K562 (cell line): ENCODE measurements around the gene PPIF. TPM values are rescaled to one million over a fixed set of nuclear protein-coding genes. Genes with fewer than 3 reads are reported as not detected.

ENCODE experiments used
- CC2D1A ChIP-seq: fragments of 450-650 bp; IDR thresholded peaks from 2 replicates; pipeline ENCODE4 v1.6.1; 2017; ENCODE audit warnings: mild to moderate bottlenecking
- FOSL1 ChIP-seq: fragments of 200-800 bp; sonication (Bioruptor generic); conservative IDR thresholded peaks from 2 replicates; pipeline ENCODE4 v1.6.1; 2016; ENCODE audit warnings: missing genetic modification characterization, missing compliant biosample characterization
- FOXK1 ChIP-seq: sonication (generic); formaldehyde crosslinking; IDR thresholded peaks from 2 replicates; pipeline ENCODE4 v1.8.0; 2022; ENCODE audit warnings: missing genetic modification reagents, mild to moderate bottlenecking, borderline replicate concordance
- HMBOX1 ChIP-seq: sonication (generic); IDR thresholded peaks from 2 replicates; pipeline ENCODE4 v1.6.1; 2016
- NR1H2 ChIP-seq: sonication (generic); formaldehyde crosslinking; IDR thresholded peaks from 2 replicates; pipeline ENCODE4 v1.4.0; 2020; ENCODE audit warnings: mild to moderate bottlenecking, missing genetic modification reagents
- NR2C2 ChIP-seq, 2 experiments: fragments of 200-800 bp in 1 of 2; sonication (Bioruptor generic) in 1 of 2; sonication (generic) in 1 of 2; formaldehyde crosslinking in 1 of 2; IDR thresholded peaks; 2 replicates each; pipeline versions ENCODE4 v1.6.1 to v1.8.0; 2016 to 2022; ENCODE audit warnings: mild to moderate bottlenecking in 1 of 2, missing compliant biosample characterization in 1 of 2, missing genetic modification characterization in 1 of 2, missing genetic modification reagents in 1 of 2
- PCBP1 ChIP-seq: fragments of 200-400 bp; formaldehyde crosslinking; IDR thresholded peaks from 2 replicates; pipeline ENCODE4 v1.6.1; 2018; ENCODE audit warnings: mild to moderate bottlenecking, low read depth, low read length; ENCODE audit not compliant: poor library complexity, severe bottlenecking
- PRMT5 ChIP-seq: sonication (generic); formaldehyde crosslinking; IDR thresholded peaks from 2 replicates; pipeline ENCODE4 v1.5.0; 2020; ENCODE audit warnings: missing genetic modification reagents
- PYGO2 ChIP-seq: fragments of 450-650 bp; IDR thresholded peaks from 2 replicates; pipeline ENCODE4 v1.6.1; 2016; ENCODE audit warnings: mild to moderate bottlenecking, missing genetic modification characterization, moderate library complexity, missing compliant biosample characterization
- RBFOX2 ChIP-seq: fragments of 200-400 bp; formaldehyde crosslinking; IDR thresholded peaks from 2 replicates; pipeline ENCODE4 v1.6.1; 2017; ENCODE audit warnings: low read depth, mild to moderate bottlenecking, low read length, moderate library complexity
- STAT6 ChIP-seq: sonication (generic); formaldehyde crosslinking; IDR thresholded peaks from 2 replicates; pipeline ENCODE4 v1.8.1; 2023; ENCODE audit warnings: mild to moderate bottlenecking, missing genetic modification reagents
- TAF9B ChIP-seq: fragments of 450-650 bp; IDR thresholded peaks from 2 replicates; pipeline ENCODE4 v1.6.1; 2018; ENCODE audit warnings: mild to moderate bottlenecking; ENCODE audit not compliant: partially characterized antibody
- TGIF2 ChIP-seq: sonication (generic); formaldehyde crosslinking; IDR thresholded peaks from 2 replicates; pipeline ENCODE4 v1.8.1; 2022; ENCODE audit warnings: mild to moderate bottlenecking, missing genetic modification reagents, moderate library complexity
- XRCC4 ChIP-seq: IDR thresholded peaks from one replicate; pipeline ENCODE4 v1.6.1; 2011; ENCODE audit not compliant: insufficient read depth, insufficient read length; ENCODE audit errors: extremely low read depth
- ZC3H4 ChIP-seq: sonication (generic); formaldehyde crosslinking; IDR thresholded peaks from 2 replicates; pipeline ENCODE4 v1.9.0; 2021; ENCODE audit warnings: missing genetic modification reagents, borderline replicate concordance
- ZNF12 ChIP-seq: sonication (generic); formaldehyde crosslinking; IDR thresholded peaks from 2 replicates; pipeline ENCODE4 v1.4.0; 2020; ENCODE audit warnings: mild to moderate bottlenecking, missing genetic modification reagents
- ZNF583 ChIP-seq: fragments of 250-450 bp; sonication (Bioruptor Pico); IDR thresholded peaks from 2 replicates; pipeline ENCODE4 v1.4.0; 2020
- polyA plus RNA-seq, 8 experiments: library from polyadenylated mRNA; depleted of rRNA in 4 of 8; stranded (reverse) in 5 of 8; unstranded in 3 of 8; fragments of >200 nt; fragmentation: Nextera tagmentation in 2 of 8; fragmentation: Illumina TruSeq in 1 of 8; extraction: Ambion mirVana in 2 of 8; extraction: Trizol in 1 of 8; gene quantifications; 2 replicates each; pipeline versions ENCODE4 v1.2.1 to v1.2.3, GENCODE V29; 2011 to 2014; ENCODE audit warnings: inconsistent platforms in 1 of 8, missing spikeins in 1 of 8
- total RNA-seq, 7 experiments: library from RNA; depleted of rRNA in 6 of 7; stranded (reverse); fragments of >200 nt in 6 of 7; fragmentation: Illumina TruSeq in 2 of 7; extraction: Trizol in 2 of 7; gene quantifications; 2 replicates each; pipeline versions ENCODE4 v1.2.1 to v1.2.3, GENCODE V29; 2011 to 2021; ENCODE audit warnings: low replicate concordance in 1 of 7
- TF ChIP-seq, protein P1 (sequence below): sonication (generic); formaldehyde crosslinking; IDR thresholded peaks from 2 replicates; pipeline ENCODE4 v1.8.0; 2022; ENCODE audit warnings: mild to moderate bottlenecking, missing genetic modification reagents, borderline replicate concordance

PPIF gene
- total and polyA plus RNA-seq, 9 of the 15 experiments (the other 6 are each of a cell fraction or from before 2014, with no cell fraction given): 40.9 to 287 (median 117) TPM

- TF ChIP-seq FOSL1 (tag) (no peak), TAF9B (no peak), PRMT5 (CRISPR knock-in tag) (no peak), NR1H2 (no peak), FOXK1 (no peak), ZNF12 (CRISPR knock-in tag) (no peak), ZC3H4 (CRISPR knock-in tag) (no peak), NR2C2 (CRISPR knock-in tag; IDR thresholded peaks at IDR 0.05) (peak; percentile 50; the same call in 1 of the 2 replicates), NR2C2 (tag; IDR thresholded peaks at IDR 0.05) (no peak), TGIF2 (no peak), XRCC4 (no peak), RBFOX2 (peak; percentile 70), PCBP1 (no peak), PYGO2 (no peak), STAT6 (CRISPR knock-in tag) (no peak), CC2D1A (no peak), ZNF583 (CRISPR knock-in tag) (no peak), HMBOX1 (no peak)
- TF ChIP-seq, protein P1, sequence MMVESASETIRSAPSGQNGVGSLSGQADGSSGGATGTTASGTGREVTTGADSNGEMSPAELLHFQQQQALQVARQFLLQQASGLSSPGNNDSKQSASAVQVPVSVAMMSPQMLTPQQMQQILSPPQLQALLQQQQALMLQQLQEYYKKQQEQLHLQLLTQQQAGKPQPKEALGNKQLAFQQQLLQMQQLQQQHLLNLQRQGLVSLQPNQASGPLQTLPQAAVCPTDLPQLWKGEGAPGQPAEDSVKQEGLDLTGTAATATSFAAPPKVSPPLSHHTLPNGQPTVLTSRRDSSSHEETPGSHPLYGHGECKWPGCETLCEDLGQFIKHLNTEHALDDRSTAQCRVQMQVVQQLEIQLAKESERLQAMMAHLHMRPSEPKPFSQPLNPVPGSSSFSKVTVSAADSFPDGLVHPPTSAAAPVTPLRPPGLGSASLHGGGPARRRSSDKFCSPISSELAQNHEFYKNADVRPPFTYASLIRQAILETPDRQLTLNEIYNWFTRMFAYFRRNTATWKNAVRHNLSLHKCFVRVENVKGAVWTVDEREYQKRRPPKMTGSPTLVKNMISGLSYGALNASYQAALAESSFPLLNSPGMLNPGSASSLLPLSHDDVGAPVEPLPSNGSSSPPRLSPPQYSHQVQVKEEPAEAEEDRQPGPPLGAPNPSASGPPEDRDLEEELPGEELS (CRISPR knock-in tag): no peak
- TF ChIP-seq, all 486 proteins: peak for 6
Measured at GRCh38 chr10:79350407-79351154, 3.3 kb downstream of the PPIF start (continued).
